Measurements from ENCODE around the gene CAMK2D.

Gene CAMK2D

DNA sequence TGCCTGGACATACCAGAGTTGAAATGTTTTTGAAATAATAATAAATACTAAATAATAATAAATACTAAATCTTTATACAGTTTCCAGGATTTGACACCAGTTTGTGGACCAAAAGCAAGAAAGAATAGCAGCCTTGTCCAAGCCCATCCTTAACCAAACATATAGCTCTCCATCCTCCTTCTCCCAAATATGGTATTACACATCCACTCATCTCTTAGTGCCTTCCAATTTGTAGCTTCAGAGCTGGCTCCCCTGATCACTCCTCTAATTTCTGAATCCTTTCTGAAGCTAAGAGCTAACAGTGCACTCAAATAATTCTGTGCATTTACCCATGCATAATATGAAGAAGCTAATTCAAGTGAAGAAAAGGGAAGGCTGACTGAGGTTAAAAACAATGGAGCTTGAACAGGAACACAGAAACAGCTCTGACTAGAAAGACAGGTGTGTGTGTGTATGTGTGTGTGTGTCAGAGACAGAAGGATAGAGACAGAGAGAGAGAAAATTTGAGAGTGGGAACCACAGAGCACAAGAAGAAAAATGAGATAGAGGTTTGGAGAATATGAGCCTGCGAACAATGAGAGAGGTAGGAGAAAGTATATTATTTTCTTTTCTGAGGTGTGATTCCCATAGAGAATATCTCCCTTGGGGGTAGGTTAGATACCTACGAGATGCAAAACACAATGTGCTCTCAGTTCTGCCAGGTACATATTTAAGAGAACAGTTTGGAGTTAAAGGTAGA is 123.5 kb downstream of the CAMK2D start:
- DNase-seq (ENCODE audit: low read depth), result no peak

DNA sequence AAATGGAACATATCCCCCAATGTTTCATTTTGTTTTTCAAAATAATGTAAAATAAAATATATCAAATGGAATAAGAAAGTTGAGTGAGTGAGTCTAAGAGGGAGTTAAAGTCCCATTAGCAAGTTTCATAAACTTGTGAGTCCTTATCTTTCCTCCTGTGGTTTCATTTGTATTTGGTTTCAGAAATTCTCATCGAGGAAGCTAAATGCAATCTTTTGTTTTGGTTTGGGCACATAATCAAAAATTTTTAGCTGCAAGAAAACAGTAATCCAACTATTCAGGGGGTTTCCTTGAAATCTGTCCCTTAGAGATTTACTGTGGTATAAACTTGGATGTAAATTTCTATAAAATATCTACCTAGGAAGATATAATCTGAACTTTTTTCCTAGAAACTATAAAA is 124.2 kb downstream of the CAMK2D start:
- no peak for DNase-seq (ENCODE audit: low read depth)

- DNase-seq (ENCODE audit: low read depth), result no peak
Measured at GRCh38 chr4:113636877-113637276, 124.7 kb downstream of the CAMK2D start.

GRCh38 chr4:113636438-113636818 is 125.1 kb downstream of the CAMK2D start:
- DNase-seq (ENCODE audit: low read depth), result no peak

GRCh38 chr4:113635739-113636437 is 125.7 kb downstream of the CAMK2D start:
- DNase-seq (ENCODE audit: low read depth), result no peak

- DNase-seq (ENCODE audit: low read depth), result no peak
Measured at GRCh38 chr4:113634081-113634969, 127.2 kb downstream of the CAMK2D start.

GRCh38 chr4:113633467-113633866 is 128.1 kb downstream of the CAMK2D start:
- DNase-seq (ENCODE audit: low read depth), result no peak

GRCh38 chr4:113628711-113629110 is 132.8 kb downstream of the CAMK2D start:
- DNase-seq (ENCODE audit: low read depth), result no peak

GRCh38 chr4:113627321-113627720 is 134.2 kb downstream of the CAMK2D start:
- no peak for DNase-seq (ENCODE audit: low read depth)

DNA sequence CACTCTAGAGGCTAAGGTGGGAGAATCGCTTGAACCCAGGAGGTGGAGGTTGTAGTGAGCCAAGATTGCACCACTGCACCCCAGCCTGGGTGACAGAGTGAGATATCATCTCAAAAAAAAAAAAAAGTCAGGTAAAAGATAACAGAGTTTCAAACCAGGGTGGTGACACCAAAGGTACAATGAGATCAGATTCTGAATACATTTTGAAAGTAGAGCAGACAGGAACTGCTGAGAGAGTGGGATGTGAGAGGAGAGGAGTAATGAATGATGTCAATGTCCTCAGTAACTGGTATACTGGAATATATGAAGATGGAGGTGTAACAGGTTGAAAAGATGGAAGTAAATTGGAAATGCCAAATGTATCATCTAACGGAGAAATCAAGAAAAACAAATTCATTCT is 135.6 kb downstream of the CAMK2D start:
- no peak for DNase-seq (ENCODE audit: low read depth)

DNA sequence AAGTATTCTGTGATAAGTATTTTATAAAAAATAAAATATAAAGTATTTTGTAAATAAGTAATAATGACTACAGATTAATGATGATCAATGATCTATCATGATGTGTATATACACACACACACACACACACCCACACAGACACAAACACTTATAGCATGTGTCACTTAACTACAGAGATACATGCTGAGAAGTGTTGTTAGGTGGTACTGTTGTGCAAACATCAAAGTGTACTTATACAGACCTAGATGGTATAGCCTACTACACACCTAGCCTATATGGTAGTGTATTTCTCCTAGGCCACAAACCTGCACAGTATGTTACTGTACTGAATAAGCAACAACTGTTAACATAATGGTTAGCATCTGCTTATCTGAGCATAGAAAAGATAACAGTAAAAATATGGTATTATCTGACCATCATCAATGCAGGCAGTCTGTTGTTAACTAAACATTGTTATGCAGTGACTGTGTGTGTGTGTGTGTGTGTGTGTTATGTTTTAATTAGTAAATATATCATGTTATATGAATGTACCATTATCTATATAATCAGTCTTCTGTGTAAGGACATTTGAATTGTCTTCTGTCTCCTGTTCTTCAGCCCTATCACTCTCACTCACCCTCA is 138.2 kb downstream of the CAMK2D start:
- no peak for DNase-seq (ENCODE audit: low read depth)

GRCh38 chr4:113621633-113622032 is 139.9 kb downstream of the CAMK2D start:
- DNase-seq (ENCODE audit: low read depth), result no peak

- no peak for DNase-seq (ENCODE audit: low read depth)
Measured at GRCh38 chr4:113620032-113620431, 141.5 kb downstream of the CAMK2D start.

DNA sequence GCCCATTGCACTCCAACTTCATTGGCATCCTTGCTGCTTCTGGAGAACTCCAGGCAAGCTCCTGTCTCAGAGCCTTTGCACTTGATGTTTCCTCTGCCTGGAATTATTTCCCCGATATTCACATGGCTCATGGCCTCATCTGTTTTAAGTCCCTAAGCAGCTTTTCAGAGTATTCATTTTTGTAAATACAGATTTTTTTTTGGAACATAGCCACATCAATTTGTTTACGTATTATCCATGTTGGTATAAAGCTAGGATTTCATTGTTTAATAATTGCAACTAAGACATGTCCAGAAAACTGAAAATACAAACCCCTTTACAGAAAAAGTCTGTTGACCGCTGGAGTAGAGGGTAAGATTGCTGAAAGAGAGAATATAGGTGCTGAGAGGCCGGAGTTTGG is 142.0 kb downstream of the CAMK2D start:
- no peak for DNase-seq (ENCODE audit: low read depth)

- no peak for DNase-seq (ENCODE audit: low read depth)
Measured at GRCh38 chr4:113618205-113618604, 143.3 kb downstream of the CAMK2D start.

- no peak for DNase-seq (ENCODE audit: low read depth)
Measured at GRCh38 chr4:113617195-113617594, 144.3 kb downstream of the CAMK2D start.

- no peak for DNase-seq (ENCODE audit: low read depth)
Measured at GRCh38 chr4:113616443-113616842, 145.1 kb downstream of the CAMK2D start.

DNA sequence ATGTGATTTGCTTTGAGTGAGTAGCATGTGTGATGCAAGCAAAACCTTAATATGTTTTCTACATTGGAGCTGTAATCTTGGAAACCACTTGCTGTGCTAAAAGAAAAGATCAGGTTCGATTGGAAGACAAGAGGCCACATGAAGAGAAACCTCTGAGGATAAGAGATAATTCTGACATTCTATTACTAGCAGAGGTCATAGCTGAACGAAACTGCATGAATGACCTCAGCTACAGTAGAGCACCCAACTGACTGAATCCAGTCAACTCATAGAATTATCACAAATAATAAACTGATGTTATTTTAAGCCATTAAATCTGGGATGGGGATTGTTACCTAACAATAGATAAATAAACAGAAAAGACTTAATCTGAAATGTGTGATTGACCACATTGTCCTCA is 147.1 kb downstream of the CAMK2D start:
- no peak for DNase-seq (ENCODE audit: low read depth)

- DNase-seq (ENCODE audit: low read depth), result no peak
Measured at GRCh38 chr4:113613503-113613902, 148.0 kb downstream of the CAMK2D start.

- no peak for DNase-seq (ENCODE audit: low read depth)
Measured at GRCh38 chr4:113610537-113610936, 151.0 kb downstream of the CAMK2D start.

DNA sequence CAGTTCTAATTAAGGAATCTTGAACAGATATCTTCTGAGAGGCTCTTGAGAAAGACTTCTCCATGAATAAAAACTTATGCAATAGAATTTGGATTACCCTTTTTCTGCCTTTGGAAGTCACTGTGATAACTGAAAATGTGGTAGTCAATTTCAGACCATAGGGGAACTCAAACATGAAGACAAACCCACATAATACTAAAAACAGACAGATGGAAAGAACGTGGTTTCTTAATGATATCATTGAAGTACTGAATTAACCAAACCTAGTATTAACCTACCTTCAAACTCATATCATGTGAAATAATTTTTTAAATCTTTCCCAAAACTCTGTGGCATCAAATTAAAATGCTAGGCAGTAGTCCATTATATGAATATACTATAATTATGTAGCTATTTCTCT is 153.5 kb downstream of the CAMK2D start:
- no peak for DNase-seq (ENCODE audit: low read depth)

GRCh38 chr4:113607147-113607720 is 154.3 kb downstream of the CAMK2D start:
- no peak for DNase-seq (ENCODE audit: low read depth)
